HG03095 (cell line): Measurements from ENCODE around the gene CELSR1.

Source experiments
- ATAC-seq: cut with Tn5 transposase; IDR thresholded peaks from one replicate; pipeline ENCODE4 v1.9.1; 2021; ENCODE audit warnings: moderate library complexity; ENCODE audit not compliant: unreplicated experiment

The CELSR1 gene

DNA sequence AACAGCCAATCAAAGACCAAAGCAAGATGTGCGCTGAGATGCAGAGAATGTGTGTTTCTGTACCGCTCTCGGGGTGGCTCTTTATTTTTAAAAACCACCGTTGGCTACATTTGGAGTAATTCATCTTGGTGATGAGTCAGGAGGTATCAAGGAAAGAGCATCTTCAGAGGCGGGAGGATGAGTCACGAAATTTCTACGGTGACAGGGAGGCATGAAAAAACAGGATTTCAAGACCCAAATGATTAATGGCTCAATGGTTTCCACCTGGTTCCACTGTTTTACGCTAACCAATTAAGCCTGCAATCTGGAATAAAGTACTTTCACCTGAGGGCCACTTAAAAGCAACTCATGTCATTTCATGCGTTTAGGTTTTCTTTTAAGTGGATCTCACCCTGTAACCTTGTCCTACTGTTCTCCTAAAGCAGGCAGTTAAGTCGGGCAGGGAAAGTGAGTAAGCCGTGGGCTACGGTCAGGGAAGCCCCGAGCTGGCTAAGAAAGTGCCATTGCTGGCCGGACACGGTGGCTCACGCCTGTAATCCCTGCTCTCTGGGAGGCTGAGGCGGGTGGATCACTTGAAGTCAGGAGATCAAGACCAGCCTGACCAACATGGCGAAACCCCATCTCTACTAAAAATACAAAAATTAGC is 74.6 kb downstream of the CELSR1 start:
- no peak for ATAC-seq

DNA sequence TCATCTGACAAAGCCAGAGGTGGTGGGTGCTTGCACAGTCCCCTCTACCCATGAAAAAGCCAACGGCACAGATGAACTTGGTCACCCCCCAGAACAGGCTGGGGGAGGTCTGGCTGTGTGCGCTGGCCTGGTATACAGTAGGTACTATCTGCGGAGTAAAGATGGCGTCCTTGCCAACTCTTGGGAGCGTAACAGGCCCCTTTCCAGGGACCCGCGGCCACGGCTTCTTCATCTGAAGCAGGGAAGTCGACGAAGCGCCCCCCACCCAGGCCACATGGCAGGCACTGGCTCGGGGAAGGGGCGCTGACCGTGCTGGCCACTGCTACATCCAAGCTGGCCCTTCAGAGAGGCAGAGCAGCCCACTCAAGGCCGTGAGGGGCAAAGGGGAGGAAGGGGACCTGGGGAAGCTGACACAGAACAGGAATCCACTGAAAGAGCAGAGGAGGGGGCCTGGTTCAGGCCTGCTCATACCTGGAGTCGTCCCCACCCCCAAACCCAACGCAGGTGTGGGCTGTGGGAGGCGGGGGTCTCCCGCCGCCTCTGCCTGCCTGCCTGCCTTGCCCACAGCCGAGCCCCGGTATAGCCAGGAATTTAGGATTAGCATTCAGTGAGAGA is 75.7 kb downstream of the CELSR1 start:
- ATAC-seq = no peak

DNA sequence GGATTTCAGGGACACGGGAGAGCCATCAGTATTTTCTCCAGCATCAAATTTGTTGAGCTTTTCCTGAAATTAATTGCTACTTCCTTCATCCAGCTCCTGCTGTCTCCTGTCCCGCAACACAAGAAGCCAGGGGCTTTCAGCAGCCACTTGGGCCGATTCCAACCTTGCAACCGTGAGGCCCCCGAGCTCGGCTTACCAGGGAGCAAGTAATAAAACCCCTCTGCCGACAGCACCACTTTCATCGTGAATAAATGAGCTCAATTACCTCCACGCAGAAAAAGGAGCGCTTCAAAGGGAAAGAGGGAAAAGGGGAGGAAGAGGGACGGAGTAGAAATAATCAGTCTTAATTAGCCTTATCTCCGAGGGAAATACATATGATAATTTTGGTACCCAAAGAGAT is 76.6 kb downstream of the CELSR1 start:
- no peak for ATAC-seq

DNA sequence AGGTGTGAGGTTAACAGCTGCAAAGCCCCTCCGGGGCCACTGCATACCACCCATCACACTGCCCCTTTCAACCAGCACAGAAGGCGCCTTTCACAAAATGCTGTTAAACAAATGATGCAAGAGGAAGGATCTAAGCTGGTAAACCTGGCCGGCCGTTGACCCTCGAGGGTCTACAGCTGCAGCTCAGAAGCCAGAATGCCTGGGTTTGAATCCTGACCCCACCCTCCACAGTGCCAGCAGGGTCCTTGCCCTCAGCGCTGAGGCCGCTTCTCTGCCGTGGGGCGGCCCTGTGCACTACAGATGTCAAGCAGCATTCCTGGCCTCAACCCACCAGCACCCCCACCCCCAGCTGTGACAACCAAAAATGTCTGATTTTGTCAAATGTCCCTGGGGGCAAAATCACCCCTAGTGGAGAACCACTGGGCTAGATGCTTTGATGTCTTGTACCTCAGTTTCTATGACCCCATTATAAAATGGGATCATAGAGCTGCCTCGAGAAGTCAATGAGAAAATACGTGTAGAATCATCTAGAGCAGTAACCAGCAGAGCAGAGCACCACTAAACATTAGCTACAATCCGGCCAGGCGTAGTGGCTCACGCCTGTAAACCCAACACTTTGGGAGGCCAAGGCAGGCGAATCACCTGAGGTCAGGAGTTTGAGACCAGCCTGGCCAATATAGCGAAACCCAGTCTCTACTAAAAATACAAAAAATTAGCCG is 77.9 kb downstream of the CELSR1 start:
- no peak for ATAC-seq

DNA sequence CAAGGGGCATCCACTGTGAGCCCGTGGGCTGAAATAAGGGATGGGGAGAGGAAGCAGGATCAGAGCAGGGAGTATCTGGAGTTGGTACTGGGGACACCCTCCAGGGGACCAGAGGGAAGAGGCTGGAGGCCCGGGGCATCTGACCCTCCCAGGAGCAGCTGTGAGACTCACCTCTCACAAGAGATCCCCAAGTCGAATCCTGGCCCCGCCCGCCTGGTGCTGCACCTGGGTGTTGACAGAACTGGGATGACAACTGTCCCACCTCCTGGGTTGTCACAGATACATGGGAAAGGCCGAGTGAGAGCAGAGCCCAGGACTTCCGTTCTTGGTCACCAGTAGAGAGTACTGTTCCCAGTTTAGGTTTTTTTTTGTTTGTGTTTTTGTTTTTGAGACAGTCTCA is 78.9 kb downstream of the CELSR1 start:
- no peak for ATAC-seq

DNA sequence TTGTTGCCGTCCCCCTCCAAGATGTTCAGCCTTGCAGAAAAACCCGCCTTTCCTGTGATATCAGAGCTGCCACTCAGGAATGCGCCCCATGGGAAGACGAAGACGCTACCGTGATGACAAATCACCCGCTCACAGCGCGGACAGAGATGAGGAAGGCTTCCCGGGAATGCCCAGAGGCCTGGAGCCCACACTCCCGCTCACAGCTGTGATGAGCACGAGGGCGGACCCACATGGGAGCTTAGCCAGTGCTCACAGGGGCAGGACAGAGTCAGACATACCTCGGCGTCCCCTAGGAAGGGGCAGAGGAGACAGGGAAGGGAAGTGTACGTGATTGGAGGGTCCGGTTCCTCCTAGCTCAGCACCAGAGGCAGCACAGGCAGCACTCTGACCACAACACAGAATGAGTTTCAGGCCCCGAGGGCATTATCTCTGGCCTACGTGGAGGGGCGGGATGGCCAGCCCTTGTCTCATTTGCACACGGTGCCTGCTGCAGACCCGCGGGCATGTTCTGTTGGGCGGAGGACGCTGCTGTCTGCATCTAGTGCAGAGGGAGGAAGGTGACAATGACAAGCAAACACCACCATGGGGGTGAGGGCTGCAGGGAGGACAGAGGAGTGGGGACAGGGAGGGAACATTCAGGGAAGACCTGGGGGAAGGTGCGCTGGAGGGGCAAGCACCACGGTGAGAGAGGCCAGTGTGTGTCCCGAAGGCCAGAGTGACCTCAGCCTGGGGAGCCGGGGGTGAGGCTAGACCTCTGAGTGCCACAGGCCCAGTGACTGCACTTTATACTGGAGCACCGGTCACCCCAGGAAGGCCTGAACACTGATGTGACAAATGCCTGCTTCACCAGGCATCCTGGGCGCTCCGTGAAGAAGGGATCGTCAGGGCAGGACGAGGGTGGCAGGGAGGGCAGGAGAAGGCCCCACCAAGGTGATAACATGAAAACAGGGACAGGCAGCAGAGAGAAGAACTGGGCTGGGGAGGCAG is 79.6 kb downstream of the CELSR1 start:
- ATAC-seq = no peak

DNA sequence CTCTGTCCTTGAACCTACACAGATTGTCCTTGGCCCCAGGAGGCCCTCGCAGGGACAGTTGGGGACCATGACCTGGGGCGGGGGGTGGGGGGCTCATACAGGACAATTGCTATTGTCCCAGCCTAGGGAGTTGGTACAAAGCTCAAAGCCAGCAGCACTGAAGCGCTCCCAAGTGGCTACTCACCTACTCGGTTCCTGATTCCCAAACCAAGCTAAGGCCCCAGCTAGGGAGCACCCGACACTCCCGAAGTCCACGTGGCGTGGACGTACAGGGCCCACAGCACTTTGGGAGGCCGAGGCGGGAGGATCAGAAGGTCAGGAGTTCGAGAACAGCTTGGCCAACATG is 80.6 kb downstream of the CELSR1 start:
- ATAC-seq = no peak

DNA sequence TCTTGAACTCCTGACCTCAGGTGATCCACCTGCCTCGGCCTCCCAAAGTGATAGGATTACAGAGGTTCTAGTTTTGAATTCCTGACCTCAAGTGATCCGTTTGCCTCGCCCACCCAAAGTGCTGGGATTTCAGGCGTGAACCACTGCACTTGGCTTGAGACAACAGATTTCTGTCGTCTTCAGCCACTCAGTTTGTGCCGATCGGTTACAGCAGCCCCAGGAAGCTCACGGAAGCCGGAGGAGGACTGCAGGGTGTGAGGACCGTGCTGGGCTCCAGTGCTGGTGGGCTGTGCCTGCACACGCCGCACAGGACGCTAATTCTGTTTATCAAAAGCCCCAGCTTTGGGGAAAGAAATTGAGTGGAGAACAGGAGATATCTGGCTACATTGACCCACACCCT is 82.0 kb downstream of the CELSR1 start:
- ATAC-seq = no peak

DNA sequence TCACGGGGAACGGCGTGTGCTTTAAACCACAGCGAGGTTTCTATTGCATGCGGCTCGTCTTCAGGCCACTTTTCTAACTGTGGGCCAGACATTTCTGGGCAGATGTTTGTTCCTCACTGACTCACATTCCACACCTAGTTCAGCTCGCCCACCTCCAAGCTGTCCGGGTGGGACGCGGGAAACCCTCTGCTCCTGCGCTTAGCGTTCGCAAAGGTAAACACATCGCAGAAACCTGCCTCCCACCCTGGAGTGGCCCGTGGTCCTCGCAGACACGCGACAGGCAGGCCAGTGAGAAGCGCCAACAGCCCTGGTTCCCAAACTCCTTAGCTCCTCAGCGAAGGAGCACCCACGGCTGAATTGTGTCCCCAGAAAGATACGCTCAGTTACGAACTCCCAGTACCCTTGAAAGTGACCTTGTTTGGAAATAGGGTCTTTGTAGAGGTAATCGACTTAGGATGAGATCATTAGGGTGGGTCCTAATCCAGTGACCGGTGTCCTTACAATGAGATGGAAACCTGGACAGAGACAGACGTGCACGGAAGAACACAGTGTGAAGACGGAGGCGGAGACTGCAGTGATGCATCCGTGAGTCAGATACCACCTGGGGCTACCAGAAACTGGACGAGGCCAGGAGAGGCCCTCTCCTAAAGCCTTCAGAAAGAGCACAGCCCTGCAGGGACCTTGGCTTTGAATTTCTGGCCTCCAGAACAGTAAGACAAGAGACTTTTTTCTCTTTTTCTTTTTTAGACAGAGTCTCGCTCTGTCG is 82.7 kb downstream of the CELSR1 start:
- no peak for ATAC-seq

DNA sequence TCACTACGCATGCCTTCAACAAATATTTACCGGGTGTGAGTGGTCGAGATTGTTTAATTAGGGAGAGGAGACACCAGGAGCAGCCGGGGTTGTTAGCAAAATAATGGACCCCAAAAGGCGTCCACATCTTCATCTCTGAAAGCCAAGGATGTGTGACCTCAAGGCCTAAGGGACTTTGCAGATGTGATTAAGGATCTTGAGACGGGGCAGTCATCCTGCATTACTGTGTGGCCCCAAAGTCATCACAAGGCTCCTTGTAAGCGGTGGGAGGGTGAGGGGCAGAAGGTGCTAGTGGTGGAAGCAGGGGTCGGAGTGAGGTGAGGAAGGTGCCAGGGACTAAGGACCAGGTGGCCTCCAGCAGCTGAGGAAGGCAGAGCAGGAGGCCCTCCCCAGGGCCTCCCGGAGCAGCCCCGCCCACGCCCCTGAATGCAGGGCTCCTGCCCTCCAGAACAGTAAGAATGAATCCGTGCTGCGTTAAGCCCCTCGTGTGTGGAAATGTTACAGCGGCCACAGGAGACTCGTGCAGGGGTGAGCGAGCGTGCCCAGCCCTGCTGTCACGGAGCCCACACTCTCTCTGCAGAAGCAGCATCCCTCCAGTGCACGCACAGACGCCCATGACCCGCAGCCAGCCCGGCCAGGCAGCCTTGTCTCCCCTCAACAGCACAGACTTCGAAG is 83.5 kb downstream of the CELSR1 start:
- no peak for ATAC-seq

DNA sequence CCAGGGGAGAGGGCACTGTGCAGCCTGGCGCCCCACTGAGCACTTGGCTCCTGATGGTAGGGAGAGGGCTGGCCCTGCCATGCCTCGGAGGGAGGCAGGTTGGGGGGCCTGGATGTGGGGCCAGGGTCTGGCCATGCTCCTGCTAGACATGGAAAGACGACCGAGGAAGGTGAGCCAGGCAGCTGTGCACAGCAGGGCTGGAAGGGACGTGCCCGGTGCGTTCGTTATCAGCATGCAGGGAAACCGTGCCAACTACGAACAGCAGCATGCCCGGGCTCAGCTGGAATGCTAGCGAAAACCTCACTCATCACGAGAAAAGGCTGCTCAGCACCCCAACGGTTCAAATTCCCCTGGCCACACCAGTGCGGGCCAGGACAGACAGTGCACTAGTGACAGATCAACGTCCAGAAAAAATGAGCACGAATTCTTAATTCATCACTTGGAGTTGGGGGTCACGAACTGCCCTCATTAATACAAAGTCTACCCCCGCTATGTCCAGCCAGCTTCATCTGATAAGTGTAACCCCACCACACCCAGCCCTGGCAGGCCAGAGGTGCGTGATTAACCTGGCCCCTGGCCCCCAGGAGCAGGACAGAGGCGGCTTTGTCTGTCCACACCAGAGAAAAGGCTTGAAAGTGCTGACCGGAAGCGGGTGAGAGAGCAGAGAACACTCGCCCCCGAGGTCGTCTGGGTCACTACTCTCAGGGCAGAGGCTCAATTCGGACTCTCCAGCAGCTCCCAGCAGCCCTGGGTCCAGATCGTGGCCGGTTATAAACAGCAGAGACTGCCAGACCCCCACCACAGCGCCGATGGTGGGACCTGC is 84.2 kb downstream of the CELSR1 start:
- ATAC-seq = no peak

DNA sequence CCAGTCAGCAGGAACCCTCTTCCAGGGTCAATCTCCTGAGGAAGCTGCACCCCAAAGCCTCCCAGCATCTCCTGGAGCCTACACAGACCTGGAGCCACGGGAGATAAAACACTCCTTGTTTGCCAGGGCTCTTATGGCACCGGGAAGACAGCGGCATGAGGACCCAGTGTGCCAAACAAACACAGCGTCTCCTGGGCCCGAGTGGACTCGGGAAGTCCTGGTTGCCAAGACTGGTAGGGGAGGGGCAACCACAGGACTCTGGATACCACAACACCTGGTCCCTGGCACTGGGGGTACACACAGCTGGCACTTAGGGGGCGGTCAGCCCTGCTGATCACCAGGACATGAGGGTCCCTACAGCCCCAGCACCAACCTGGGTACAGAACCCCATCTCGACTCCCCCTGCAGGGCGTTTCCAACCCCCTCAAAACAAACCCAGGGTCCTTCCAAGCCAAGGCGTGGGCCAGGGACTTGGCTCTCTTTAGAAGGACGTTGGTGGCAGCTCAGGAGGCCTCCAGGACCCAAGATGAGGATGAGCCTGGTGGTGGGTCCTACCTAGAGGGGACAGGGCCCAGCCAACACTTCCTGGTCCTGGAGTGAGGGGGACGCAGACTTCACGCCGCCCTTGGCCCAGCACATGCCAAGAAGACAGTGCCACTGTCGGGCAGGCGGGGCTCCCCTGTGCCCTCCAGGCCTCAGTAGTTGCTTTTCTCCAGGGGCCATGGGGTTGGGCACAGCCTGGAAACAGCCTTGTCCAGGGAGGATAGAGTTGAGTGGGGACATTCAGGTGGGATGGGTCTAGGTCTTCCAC is 85.0 kb downstream of the CELSR1 start:
- no peak for ATAC-seq

DNA sequence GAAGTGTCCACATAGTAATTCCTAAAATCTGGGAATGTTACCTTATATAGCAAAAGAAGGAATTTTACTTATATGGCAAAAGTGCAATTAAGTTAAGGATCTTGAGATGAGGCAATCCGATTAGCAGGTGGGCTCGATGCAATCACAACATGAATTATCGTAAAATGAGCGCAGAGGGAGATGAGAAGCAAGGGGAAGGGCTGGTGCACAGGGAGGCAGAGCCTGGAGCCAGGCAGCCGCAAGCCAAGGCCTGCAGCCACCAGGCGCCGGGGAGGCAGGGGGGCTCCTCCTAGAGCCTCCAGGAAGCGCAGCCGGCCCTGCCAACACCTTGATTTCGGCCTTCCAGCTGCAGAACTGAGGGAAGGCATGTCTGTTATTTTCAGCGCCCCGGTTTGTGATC is 85.7 kb downstream of the CELSR1 start:
- no peak for ATAC-seq

DNA sequence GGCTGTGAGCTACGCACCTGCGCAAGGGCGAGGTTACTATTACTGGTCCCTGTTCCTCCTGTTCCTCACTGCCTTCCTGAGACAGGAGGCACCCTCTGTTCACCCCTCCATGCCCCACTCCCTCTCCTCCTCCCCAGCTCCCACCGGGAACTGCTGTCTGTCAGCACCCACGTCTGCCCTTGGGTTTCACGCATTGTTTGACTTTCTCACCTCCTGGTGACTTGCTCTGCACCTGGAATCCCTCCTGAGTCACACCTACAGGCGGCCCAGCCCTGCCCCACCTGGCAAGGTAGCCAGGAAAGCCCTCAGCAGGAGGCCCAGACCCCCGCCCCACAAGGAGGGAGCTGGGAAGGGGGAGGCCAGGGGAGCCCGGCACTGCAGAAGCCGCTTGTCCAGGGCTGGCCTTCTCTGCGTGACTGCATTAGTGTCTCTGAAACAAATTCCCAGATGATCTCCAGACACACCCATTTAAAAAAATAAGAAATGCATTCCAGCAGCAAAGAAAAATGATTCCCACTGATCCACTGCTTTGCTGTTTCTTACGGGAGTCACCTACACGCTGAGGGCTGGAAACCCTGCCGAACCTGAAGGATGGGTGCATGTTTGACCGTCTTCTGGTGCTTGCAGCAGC is 86.4 kb downstream of the CELSR1 start:
- ATAC-seq = no peak

DNA sequence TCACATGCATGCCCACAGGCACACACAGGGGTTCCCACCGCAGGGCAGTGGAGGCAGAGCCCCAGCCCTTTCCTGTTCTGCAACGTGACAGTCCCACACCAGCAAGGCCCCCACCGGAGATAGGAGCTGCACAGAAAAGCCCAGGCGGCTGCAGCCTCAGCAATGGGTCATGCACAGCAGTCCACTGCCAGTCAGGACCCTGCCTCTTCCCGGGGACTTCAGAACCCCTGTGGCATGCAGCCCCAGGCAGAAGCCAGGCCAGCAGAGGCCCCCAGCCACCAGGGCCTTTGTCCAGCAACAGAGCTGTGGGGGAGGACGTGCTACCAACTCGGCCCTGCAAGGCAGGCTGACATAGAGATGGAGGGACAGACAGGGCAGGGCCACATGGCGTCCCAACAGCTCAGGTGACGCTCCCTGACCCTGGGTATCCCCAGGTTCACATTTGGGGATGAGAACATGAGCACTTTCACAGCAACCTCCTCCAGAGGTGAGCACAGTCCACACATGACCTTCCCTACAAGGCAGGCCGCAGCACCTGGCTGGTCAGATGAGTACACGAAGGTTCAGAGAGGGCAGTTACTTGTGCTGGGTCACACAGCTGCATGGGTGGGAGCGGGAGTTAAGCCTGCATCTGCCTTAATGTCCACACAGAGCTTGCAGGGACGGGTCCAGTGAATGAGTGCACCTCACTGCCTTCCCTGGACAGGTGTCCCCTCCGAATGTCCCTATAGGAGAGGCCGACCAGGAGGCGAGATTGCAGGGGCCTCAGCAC is 87.3 kb downstream of the CELSR1 start:
- no peak for ATAC-seq

DNA sequence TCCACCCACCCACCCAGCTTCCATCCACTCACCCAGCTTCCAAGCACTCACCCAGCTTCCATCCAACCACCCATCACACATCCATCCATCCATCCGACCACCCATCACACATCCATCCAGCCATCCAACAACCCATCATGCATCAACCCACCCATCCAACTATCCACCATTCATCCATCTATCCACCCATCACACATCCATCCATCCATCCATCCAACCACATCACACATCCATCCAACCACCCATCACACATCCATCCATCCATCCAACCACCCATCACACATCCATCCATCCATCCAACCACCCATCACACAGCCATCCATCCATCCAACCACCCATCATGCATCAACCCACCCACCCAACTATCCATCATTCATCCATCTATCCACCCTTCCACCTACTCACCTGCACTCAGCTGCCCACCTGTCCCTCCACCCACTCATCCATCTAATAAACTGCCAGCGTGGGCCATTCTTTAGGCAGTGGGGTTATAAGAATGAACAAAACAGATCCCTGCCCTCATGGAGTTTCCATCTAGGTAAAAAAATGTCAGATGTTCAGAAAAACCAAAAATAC is 88.2 kb downstream of the CELSR1 start:
- ATAC-seq = no peak

DNA sequence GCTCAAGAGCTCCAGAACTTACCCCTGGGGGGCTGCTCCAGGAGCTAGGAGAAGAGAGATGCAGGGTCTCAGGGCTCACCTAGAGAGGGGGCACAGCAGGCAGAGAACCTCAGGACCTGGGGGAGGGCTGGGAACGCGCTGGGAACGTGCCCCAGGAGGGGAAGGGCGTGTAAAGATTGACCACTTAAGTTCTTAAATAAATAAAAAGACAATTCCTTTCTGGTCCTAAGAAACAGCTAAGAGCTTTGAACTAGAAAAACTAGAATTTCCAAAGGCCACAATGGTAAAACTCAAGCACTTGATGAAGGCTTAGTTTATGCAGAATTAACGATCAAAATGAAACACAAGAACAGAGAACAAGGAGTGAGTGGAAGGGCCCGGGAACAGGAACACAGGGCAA is 89.1 kb downstream of the CELSR1 start:
- ATAC-seq = no peak
